IPS DF 4.7 (cell line): ENCODE data around the gene HNRNPH2.

Experiments used
- DNase-seq: peaks from one replicate; pipeline ENCODE4 v3.0.0-alpha.2; 2013; ENCODE audit warnings: low spot score; ENCODE audit errors: extremely low read depth

The HNRNPH2 gene

DNA sequence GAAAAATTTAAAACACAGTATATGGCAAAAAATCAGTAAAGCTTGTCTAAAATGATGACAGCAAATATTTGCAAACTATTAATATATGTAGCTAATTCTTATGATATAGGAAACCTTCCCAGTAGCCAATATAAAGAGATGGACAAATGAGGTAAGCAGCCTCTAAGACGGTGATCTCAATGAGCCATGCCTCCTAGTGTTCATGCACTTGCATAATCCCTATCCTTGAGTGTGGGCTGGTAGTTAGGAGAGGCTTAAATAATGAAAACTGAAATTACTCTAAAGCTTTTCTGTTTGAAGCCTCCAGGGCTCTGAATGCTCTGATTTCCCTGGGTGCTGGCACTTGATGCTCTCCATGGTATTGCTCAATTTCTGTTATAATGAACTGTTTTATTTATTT lies 52.6 kb downstream of the HNRNPH2 start:
- no peak for DNase-seq

DNA sequence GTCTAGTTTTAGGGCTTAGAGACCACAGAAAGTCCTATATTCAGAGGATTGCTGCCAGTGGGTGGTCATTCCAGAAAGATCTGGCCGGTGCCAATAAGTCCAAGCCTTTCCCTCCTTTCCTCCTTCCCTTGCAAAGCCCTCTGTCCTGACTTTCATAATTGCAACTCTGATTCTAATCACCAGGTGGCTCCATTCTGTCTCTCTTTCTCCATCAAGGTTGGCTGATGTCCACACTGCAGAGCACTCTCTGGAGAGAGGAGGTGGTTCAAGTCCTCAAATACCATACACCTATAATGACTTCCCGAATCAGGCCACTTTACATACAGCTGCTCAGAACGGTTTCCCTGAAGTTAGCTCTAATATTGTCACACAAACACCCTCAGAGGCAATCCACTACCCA lies 54.9 kb downstream of the HNRNPH2 start:
- no peak for DNase-seq
